K562 (cell line): ENCODE results near the gene PODXL2.

Experiments used
- RCOR1 ChIP-seq, 2 experiments: IDR thresholded peaks; 2 replicates each; pipeline ENCODE4 v1.6.1; 2012; ENCODE audit warnings: low read depth in 2 of 2, low read length in 2 of 2, borderline replicate concordance in 1 of 2, improper control_type of control experiment in 1 of 2
- ZBTB26 ChIP-seq: fragments of 450-650 bp; formaldehyde crosslinking; IDR thresholded peaks from 2 replicates; pipeline ENCODE4 v1.4.0; 2022; ENCODE audit warnings: missing genetic modification characterization

DNA sequence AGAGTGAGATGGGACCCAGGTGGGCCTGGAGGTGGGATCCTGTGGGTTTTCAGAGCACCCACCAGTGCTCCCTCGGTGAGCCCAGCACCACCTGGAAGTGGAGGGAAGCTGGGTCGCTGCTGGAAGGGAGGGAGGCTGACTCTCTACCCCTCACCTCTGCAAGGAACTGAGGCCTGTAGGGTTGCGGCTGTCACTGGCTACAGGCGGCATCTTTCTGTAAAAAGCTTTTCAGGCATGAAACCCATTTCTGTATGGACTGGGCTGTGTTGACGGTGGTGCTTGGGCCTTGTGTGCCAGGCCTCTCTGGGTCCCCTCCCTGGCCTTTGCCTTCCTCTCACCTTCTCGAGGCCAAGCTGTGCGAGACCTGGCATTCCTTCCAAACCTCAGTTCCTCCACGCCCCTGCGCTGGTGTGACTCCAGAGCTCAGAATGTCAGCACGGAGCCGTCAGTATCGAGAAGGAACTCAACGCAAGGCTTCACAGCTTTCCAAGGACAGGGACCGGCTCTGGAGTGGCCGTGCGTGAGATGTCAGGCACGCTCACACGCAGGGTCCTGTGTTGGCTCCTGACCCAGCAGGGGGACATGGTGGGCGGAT, 60.4 kb downstream of the PODXL2 start:
- no peak for TF ChIP-seq ZBTB26 (CRISPR knock-in tag)
- no peak for TF ChIP-seq RCOR1 (IDR thresholded peaks at IDR 0.05; ENCODE audit: borderline replicate concordance in 1 of 2, low read depth in 2 of 2, low read length in 2 of 2)
